ENCODE measurements around the gene GRM7. TPM values are rescaled to one million over a fixed set of nuclear protein-coding genes. Genes with fewer than 3 reads are reported as not detected.
A peak's percentile ranks its signal among the peaks of the same experiment; 100 is the strongest.

The GRM7 gene
- total and polyA plus RNA-seq, 9 donors = 0.04 to 0.13 (median 0.10) TPM; not detected in 6

GRCh38 chr3:7285505-7285904 lies 424.6 kb downstream of the GRM7 start:
- no peak overlapping the region for H3K4me3 ChIP-seq (ENCODE audit: low read length)
- no peak for DNase-seq
- no peak overlapping the region for H3K27ac ChIP-seq (ENCODE audit: low read length)
- no peaks in the 10 kb centered on the region for H3K36me3 ChIP-seq (ENCODE audit: control insufficient read depth, insufficient read depth, low read length)
- no peaks in the 10 kb centered on the region for H3K27me3 ChIP-seq (ENCODE audit: control insufficient read depth, insufficient read depth, low read length)
- no CpG with 5 or more reads among the region's 3 CpGs for WGBS (ENCODE audit: insufficient coverage)
- H3K4me1 ChIP-seq (ENCODE audit: control insufficient read depth, insufficient read depth, low read length) = no peaks in the 10 kb centered on the region
- H3K9me3 ChIP-seq (replicated peaks; ENCODE audit: control insufficient read depth, low read depth, low read length) = no peaks in the 10 kb centered on the region

- DNase-seq = no peak
- Histone ChIP-seq H3K27ac (ENCODE audit: low read length) (no peak overlapping the region), H3K4me3 (ENCODE audit: low read length) (no peak overlapping the region), H3K27me3 (ENCODE audit: control insufficient read depth, insufficient read depth, low read length) (no peaks in the 10 kb centered on the region), H3K36me3 (ENCODE audit: control insufficient read depth, insufficient read depth, low read length) (no peaks in the 10 kb centered on the region), H3K4me1 (ENCODE audit: control insufficient read depth, insufficient read depth, low read length) (no peaks in the 10 kb centered on the region), H3K9me3 (replicated peaks; ENCODE audit: control insufficient read depth, low read depth, low read length) (no peaks in the 10 kb centered on the region)
- WGBS (ENCODE audit: insufficient coverage) = 50% methylated on average over 2 of the region's 3 CpGs
Observed at GRCh38 chr3:7288133-7288532, 427.2 kb downstream of the GRM7 start.

- DNase-seq = no peak
- H3K27me3 ChIP-seq (ENCODE audit: control insufficient read depth, insufficient read depth, low read length) = no peaks in the 10 kb centered on the region
- WGBS (ENCODE audit: insufficient coverage) = no CpG with 5 or more reads among the region's 1 CpG
- H3K9me3 ChIP-seq (replicated peaks; ENCODE audit: control insufficient read depth, low read depth, low read length) = no peaks in the 10 kb centered on the region
- H3K27ac ChIP-seq (ENCODE audit: low read length) = no peak overlapping the region
- H3K4me3 ChIP-seq (ENCODE audit: low read length) = no peak overlapping the region
- no peaks in the 10 kb centered on the region for H3K36me3 ChIP-seq (ENCODE audit: control insufficient read depth, insufficient read depth, low read length)
- H3K4me1 ChIP-seq (ENCODE audit: control insufficient read depth, insufficient read depth, low read length) = no peaks in the 10 kb centered on the region
Observed at GRCh38 chr3:7289121-7289520, 428.2 kb downstream of the GRM7 start.

GRCh38 chr3:7290077-7290825 lies 429.3 kb downstream of the GRM7 start:
- no CpG with 5 or more reads among the region's 1 CpG for WGBS (ENCODE audit: insufficient coverage)
- Histone ChIP-seq H3K4me1 (ENCODE audit: control insufficient read depth, insufficient read depth, low read length) (no peaks in the 10 kb centered on the region), H3K9me3 (replicated peaks; ENCODE audit: control insufficient read depth, low read depth, low read length) (no peaks in the 10 kb centered on the region), H3K36me3 (ENCODE audit: control insufficient read depth, insufficient read depth, low read length) (no peaks in the 10 kb centered on the region), H3K4me3 (ENCODE audit: low read length) (no peak overlapping the region), H3K27ac (ENCODE audit: low read length) (no peak overlapping the region), H3K27me3 (ENCODE audit: control insufficient read depth, insufficient read depth, low read length) (no peaks in the 10 kb centered on the region)
- no peak for DNase-seq

GRCh38 chr3:7292362-7292761 lies 431.4 kb downstream of the GRM7 start:
- no CpG with 5 or more reads among the region's 2 CpGs for WGBS (ENCODE audit: insufficient coverage)
- Histone ChIP-seq H3K4me3 (ENCODE audit: low read length) (no peak overlapping the region), H3K36me3 (ENCODE audit: control insufficient read depth, insufficient read depth, low read length) (no peaks in the 10 kb centered on the region), H3K4me1 (ENCODE audit: control insufficient read depth, insufficient read depth, low read length) (no peaks in the 10 kb centered on the region), H3K27ac (ENCODE audit: low read length) (no peak overlapping the region), H3K27me3 (ENCODE audit: control insufficient read depth, insufficient read depth, low read length) (no peaks in the 10 kb centered on the region), H3K9me3 (replicated peaks; ENCODE audit: control insufficient read depth, low read depth, low read length) (no peaks in the 10 kb centered on the region)
- DNase-seq = no peak

- Histone ChIP-seq H3K36me3 (ENCODE audit: control insufficient read depth, insufficient read depth, low read length) (no peaks in the 10 kb centered on the region), H3K9me3 (replicated peaks; ENCODE audit: control insufficient read depth, low read depth, low read length) (no peaks in the 10 kb centered on the region), H3K27ac (ENCODE audit: low read length) (no peak overlapping the region), H3K4me1 (ENCODE audit: control insufficient read depth, insufficient read depth, low read length) (no peaks in the 10 kb centered on the region), H3K27me3 (ENCODE audit: control insufficient read depth, insufficient read depth, low read length) (no peaks in the 10 kb centered on the region), H3K4me3 (ENCODE audit: low read length) (no peak overlapping the region)
- 90% methylated on average over 1 of the region's 7 CpGs for WGBS (ENCODE audit: insufficient coverage)
- DNase-seq = no peak
Observed at GRCh38 chr3:7293286-7293685, 432.4 kb downstream of the GRM7 start.

GRCh38 chr3:7305561-7305960 lies 444.6 kb downstream of the GRM7 start:
- no peaks in the 10 kb centered on the region for H3K36me3 ChIP-seq (ENCODE audit: control insufficient read depth, insufficient read depth, low read length)
- no peaks in the 10 kb centered on the region for H3K9me3 ChIP-seq (replicated peaks; ENCODE audit: control insufficient read depth, low read depth, low read length)
- no CpG with 5 or more reads among the region's 1 CpG for WGBS (ENCODE audit: insufficient coverage)
- H3K27ac ChIP-seq (ENCODE audit: low read length) = no peak overlapping the region
- DNase-seq = no peak
- H3K27me3 ChIP-seq (ENCODE audit: control insufficient read depth, insufficient read depth, low read length) = no peaks in the 10 kb centered on the region
- no peak overlapping the region for H3K4me3 ChIP-seq (ENCODE audit: low read length)
- peaks cover 3% of the 10 kb centered on the region for H3K4me1 ChIP-seq (ENCODE audit: control insufficient read depth, insufficient read depth, low read length)

- 100% methylated on average over 2 of the region's 3 CpGs for WGBS (ENCODE audit: insufficient coverage)
Observed at GRCh38 chr3:7306901-7307300, 446.0 kb downstream of the GRM7 start.

GRCh38 chr3:7307410-7307809 lies 446.5 kb downstream of the GRM7 start:
- Histone ChIP-seq H3K27ac (ENCODE audit: low read length) (no peak overlapping the region), H3K4me1 (ENCODE audit: control insufficient read depth, insufficient read depth, low read length) (peaks cover 3% of the 10 kb centered on the region), H3K4me3 (ENCODE audit: low read length) (no peak overlapping the region), H3K9me3 (replicated peaks; ENCODE audit: control insufficient read depth, low read depth, low read length) (no peaks in the 10 kb centered on the region), H3K36me3 (ENCODE audit: control insufficient read depth, insufficient read depth, low read length) (no peaks in the 10 kb centered on the region), H3K27me3 (ENCODE audit: control insufficient read depth, insufficient read depth, low read length) (no peaks in the 10 kb centered on the region)
- DNase-seq = no peak
- no CpG with 5 or more reads among the region's 2 CpGs for WGBS (ENCODE audit: insufficient coverage)

More at GRCh38 chr3:7306901-7307300, 446.0 kb downstream of the GRM7 start:
- Histone ChIP-seq H3K27ac (ENCODE audit: low read length) (no peak overlapping the region), H3K9me3 (replicated peaks; ENCODE audit: control insufficient read depth, low read depth, low read length) (no peaks in the 10 kb centered on the region), H3K4me3 (ENCODE audit: low read length) (no peak overlapping the region), H3K27me3 (ENCODE audit: control insufficient read depth, insufficient read depth, low read length) (no peaks in the 10 kb centered on the region), H3K36me3 (ENCODE audit: control insufficient read depth, insufficient read depth, low read length) (no peaks in the 10 kb centered on the region), H3K4me1 (ENCODE audit: control insufficient read depth, insufficient read depth, low read length) (peaks cover 3% of the 10 kb centered on the region)
- no peak for DNase-seq

- Histone ChIP-seq H3K36me3 (ENCODE audit: control insufficient read depth, insufficient read depth, low read length) (no peaks in the 10 kb centered on the region), H3K9me3 (replicated peaks; ENCODE audit: control insufficient read depth, low read depth, low read length) (no peaks in the 10 kb centered on the region), H3K4me3 (ENCODE audit: low read length) (no peak overlapping the region), H3K27ac (ENCODE audit: low read length) (no peak overlapping the region), H3K27me3 (ENCODE audit: control insufficient read depth, insufficient read depth, low read length) (no peaks in the 10 kb centered on the region), H3K4me1 (ENCODE audit: control insufficient read depth, insufficient read depth, low read length) (peaks cover 3% of the 10 kb centered on the region)
- DNase-seq = peak; percentile 85
- WGBS (ENCODE audit: insufficient coverage) = 0% methylated on average over 1 of the region's 3 CpGs
Observed at GRCh38 chr3:7309641-7310102, 448.8 kb downstream of the GRM7 start.
